Measurements from ENCODE around the gene GNAL.

DNA sequence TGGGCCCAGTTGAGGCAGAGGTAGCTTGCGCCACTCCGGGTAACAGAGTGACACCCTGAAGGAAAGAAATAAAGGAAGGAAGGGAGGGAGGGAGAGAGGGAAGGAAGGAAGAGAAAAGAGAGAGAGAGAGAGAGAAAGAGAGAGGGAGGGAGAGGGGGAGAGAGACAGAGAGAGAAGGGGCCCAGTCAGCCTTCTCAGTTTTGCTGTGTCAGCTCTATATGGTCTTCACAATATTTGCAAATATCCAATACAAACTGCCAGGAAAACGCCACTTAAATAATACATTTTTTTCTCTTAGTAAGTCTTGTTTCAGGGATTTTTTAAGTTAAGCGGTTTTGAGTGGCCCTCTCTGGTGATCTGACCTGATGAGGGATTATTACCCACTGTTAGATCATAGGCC is 156.6 kb downstream of the GNAL start:
- TF ChIP-seq, protein P1, sequence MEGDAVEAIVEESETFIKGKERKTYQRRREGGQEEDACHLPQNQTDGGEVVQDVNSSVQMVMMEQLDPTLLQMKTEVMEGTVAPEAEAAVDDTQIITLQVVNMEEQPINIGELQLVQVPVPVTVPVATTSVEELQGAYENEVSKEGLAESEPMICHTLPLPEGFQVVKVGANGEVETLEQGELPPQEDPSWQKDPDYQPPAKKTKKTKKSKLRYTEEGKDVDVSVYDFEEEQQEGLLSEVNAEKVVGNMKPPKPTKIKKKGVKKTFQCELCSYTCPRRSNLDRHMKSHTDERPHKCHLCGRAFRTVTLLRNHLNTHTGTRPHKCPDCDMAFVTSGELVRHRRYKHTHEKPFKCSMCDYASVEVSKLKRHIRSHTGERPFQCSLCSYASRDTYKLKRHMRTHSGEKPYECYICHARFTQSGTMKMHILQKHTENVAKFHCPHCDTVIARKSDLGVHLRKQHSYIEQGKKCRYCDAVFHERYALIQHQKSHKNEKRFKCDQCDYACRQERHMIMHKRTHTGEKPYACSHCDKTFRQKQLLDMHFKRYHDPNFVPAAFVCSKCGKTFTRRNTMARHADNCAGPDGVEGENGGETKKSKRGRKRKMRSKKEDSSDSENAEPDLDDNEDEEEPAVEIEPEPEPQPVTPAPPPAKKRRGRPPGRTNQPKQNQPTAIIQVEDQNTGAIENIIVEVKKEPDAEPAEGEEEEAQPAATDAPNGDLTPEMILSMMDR (IDR thresholded peaks at IDR 0.05), result no peak
- TF ChIP-seq EP300 (IDR thresholded peaks at IDR 0.05), result no peak
- no peak for TF ChIP-seq POLR2A (IDR thresholded peaks at IDR 0.05)

All from sigmoid colon (tissue), 4 donors.